WERI-Rb-1 (cell line): ENCODE measurements around the gene ALDH8A1.

Experiments used
- DNase-seq: peaks from one replicate; pipeline ENCODE4 v3.0.0-alpha.2; 2020
- H3K27ac ChIP-seq: fragments of 250-450 bp; sonication (Bioruptor Pico); 2 replicates; pipeline ENCODE4 v1.5.1; 2020; ENCODE audit warnings: mild to moderate bottlenecking, moderate library complexity
- H3K27me3 ChIP-seq: fragments of 250-450 bp; sonication (Bioruptor Pico); 2 replicates; pipeline ENCODE4 v1.5.1; 2021; ENCODE audit warnings: mild to moderate bottlenecking, low read depth, moderate library complexity; ENCODE audit not compliant: insufficient read depth, severe bottlenecking
- H3K36me3 ChIP-seq: fragments of 250-450 bp; sonication (Bioruptor Pico); 2 replicates; pipeline ENCODE4 v1.5.1; 2020; ENCODE audit warnings: mild to moderate bottlenecking, moderate library complexity
- H3K4me3 ChIP-seq: 2 replicates; pipeline ENCODE4 v1.5.1; 2011; ENCODE audit warnings: low read depth, mild to moderate bottlenecking, control low read depth, low read length
- H3K9me3 ChIP-seq: fragments of 250-450 bp; sonication (Bioruptor Pico); 2 replicates; pipeline ENCODE4 v1.5.1; 2021; ENCODE audit warnings: mild to moderate bottlenecking, moderate library complexity; ENCODE audit not compliant: severe bottlenecking
- CTCF ChIP-seq: IDR thresholded peaks from 2 replicates; pipeline ENCODE4 v1.5.1; 2011; ENCODE audit warnings: low read depth, mild to moderate bottlenecking, control low read depth, inconsistent platforms, low read length

The ALDH8A1 gene

DNA sequence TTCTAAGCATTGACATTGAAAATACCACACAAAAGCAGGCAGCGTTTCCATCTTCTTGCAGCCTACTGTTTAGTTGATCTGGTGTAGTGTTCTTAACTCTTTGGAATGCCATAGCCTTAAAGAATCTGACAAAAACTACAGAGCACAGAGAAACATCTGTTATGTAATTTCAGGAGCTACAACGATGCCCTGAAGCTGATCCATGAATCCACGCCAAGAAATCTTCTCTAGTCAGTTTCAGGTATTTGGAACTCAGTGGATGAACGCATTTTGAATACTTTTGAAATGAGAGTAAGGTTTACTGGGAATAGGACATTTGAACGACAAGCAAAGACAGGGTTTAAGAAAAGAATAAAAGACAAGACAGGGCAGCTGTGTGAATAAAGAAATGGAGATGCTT is 17.8 kb downstream of the ALDH8A1 start:
- TF ChIP-seq CTCF: no peak
- H3K9me3 ChIP-seq: no peaks in the 10 kb centered on the region
- H3K4me3 ChIP-seq: no peak overlapping the region
- H3K36me3 ChIP-seq: no peaks in the 10 kb centered on the region
- no peaks in the 10 kb centered on the region for H3K27me3 ChIP-seq
- DNase-seq: no peak
- H3K27ac ChIP-seq: no peak overlapping the region

- TF ChIP-seq CTCF: no peak
- no peaks in the 10 kb centered on the region for H3K27me3 ChIP-seq
- H3K27ac ChIP-seq: no peak overlapping the region
- DNase-seq: no peak
- H3K4me3 ChIP-seq: no peak overlapping the region
- H3K36me3 ChIP-seq: no peaks in the 10 kb centered on the region
- no peaks in the 10 kb centered on the region for H3K9me3 ChIP-seq
Measured at GRCh38 chr6:134930463-134930862, 19.4 kb downstream of the ALDH8A1 start.

GRCh38 chr6:134928151-134928900 is 21.6 kb downstream of the ALDH8A1 start:
- Histone ChIP-seq H3K27me3 (no peaks in the 10 kb centered on the region), H3K27ac (no peak overlapping the region), H3K4me3 (no peak overlapping the region), H3K9me3 (no peaks in the 10 kb centered on the region), H3K36me3 (no peaks in the 10 kb centered on the region)
- TF ChIP-seq CTCF: no peak
- DNase-seq: no peak

DNA sequence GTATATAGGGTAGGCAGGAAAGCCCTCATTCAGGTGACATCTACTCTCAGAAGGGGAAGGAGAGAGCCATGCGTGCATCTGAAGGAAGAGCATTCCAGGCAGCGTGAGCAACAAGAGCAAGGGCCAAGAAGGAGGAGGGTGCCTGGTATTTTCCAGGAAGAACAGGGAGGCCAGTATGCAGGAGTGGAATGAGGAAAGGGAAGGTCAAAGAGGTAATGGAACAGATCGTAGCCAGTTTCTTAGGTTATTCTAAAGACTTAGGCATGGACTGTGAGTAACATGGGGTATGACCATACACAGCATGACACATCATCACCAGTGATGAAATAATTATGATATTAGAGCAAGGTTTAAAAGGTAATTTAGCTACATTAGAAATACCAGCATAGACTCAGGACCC is 24.1 kb downstream of the ALDH8A1 start:
- Histone ChIP-seq H3K27ac (no peak overlapping the region), H3K36me3 (no peaks in the 10 kb centered on the region)
- DNase-seq: no peak

GRCh38 chr6:134921721-134922261 is 28.1 kb downstream of the ALDH8A1 start:
- H3K9me3 ChIP-seq: no peaks in the 10 kb centered on the region
- no peak overlapping the region for H3K4me3 ChIP-seq
- H3K27ac ChIP-seq: peak overlapping the region; percentile 63
- DNase-seq: peak; percentile 90
- no peak for TF ChIP-seq CTCF
- no peaks in the 10 kb centered on the region for H3K36me3 ChIP-seq
- H3K27me3 ChIP-seq: no peaks in the 10 kb centered on the region

More for the DNA sequence above, 24.1 kb downstream of the ALDH8A1 start:
- Histone ChIP-seq H3K4me3 (no peak overlapping the region), H3K27me3 (no peaks in the 10 kb centered on the region), H3K9me3 (no peaks in the 10 kb centered on the region)
- no peak for TF ChIP-seq CTCF

DNA sequence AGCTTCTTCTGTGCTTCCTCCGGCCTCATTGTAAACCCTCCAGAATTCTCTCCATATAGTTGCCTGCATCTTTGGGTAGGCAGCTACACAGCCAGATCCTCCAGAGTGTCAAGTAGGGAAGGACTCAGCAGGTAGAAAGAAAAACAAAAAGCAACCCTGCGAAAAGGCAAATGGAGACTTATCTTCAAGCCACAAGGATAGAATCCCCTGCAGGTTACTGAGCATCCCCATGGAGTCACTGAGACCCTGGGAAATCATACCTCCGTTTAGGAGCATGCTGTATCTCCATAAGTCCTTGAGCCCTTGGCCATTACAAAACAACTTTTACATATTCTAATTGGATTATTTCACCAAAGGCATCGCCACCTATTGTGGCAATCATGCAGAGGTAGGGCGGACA is 28.6 kb downstream of the ALDH8A1 start:
- peak overlapping the region; percentile 63 for H3K27ac ChIP-seq
- H3K36me3 ChIP-seq: no peaks in the 10 kb centered on the region
- TF ChIP-seq CTCF: no peak
- H3K4me3 ChIP-seq: no peak overlapping the region
- H3K9me3 ChIP-seq: no peaks in the 10 kb centered on the region
- H3K27me3 ChIP-seq: no peaks in the 10 kb centered on the region
- DNase-seq: no peak
